ENCODE results near the gene MBD6. TPM values are rescaled to one million over a fixed set of nuclear protein-coding genes. Genes with fewer than 3 reads are reported as not detected.

The MBD6 gene
- polyA plus RNA-seq, 2 of the 4 experiments (the other 2 are of a cell fraction) = 4.6 to 24.2 TPM

GRCh38 chr12:57551637-57552305 is 29.1 kb downstream of the MBD6 start:
- POLR2A ChIA-PET = no interaction called here
- Histone ChIP-seq H3K9me3 (no peaks in the 10 kb centered on the region), H3K4me2 (no peak overlapping the region), H3K27ac (peak overlapping the region in 1 of 2 experiments; percentile 12; a peak in 1 of 6 replicates), H3K4me1 (peaks cover 18% of the 10 kb centered on the region; the same call in 2 of the 3 replicates), H3K4me3 (no peak overlapping the region)
- DNase-seq (ENCODE audit: low read depth in 1 of 2, low spot score in 1 of 2) (no peak), FAIRE-seq (no peak), ATAC-seq (no peak)
- 55% methylated on average over 3 of the region's 3 CpGs for WGBS (ENCODE audit: missing lambda C conversion rate)
- CTCF ChIA-PET = interaction anchor here (0.7 to 4.8 kb wide), 4 partner anchors 22 to 185 kb away, joined by 3 to 18 read pairs (median 4); no protein-coding TSS in a partner anchor
- TF ChIP-seq CEBPB (IDR thresholded peaks at IDR 0.05) (no peak), FOSL2 (IDR thresholded peaks at IDR 0.05) (no peak), FOSL2 (CRISPR knock-in tag; IDR thresholded peaks at IDR 0.05) (no peak), FOSB (CRISPR knock-in tag; IDR thresholded peaks at IDR 0.05) (no peak), MYC (IDR thresholded peaks at IDR 0.05; ENCODE audit: borderline replicate concordance, low read length) (no peak), MAX (IDR thresholded peaks at IDR 0.05) (no peak), HDAC2 (IDR thresholded peaks at IDR 0.05) (no peak)

DNA sequence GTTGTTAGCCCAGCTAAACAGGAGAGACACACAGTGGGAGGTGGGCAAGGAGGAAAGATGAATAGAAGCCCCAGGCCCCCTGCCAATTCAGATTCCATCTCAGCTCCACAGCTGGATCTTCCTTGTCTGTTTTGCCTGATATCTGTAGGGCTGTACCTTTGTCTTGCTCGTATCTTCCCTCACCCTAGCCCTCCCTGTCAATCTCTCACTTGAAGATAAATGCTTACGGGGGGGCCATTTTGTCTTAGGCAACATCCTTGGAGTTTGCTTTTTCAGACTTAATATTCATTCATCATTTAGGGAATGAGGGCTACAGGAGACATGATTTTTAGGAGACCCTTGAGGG is 29.7 kb downstream of the MBD6 start:
- TF ChIP-seq HOXA7 (CRISPR knock-in tag; IDR thresholded peaks at IDR 0.05) = no peak
- TF ChIP-seq KDM1A (IDR thresholded peaks at IDR 0.05; ENCODE audit: low read depth) = no peak
- TF ChIP-seq ESRRA (IDR thresholded peaks at IDR 0.05; ENCODE audit: borderline replicate concordance, low read length) = no peak
- no peak for TF ChIP-seq KDM5A (IDR thresholded peaks at IDR 0.05)
- no peak for TF ChIP-seq RFX5 (IDR thresholded peaks at IDR 0.05)
- no peak for TF ChIP-seq FOXS1 (CRISPR knock-in tag; IDR thresholded peaks at IDR 0.05)
- CTCF ChIA-PET = interaction anchor here (0.7 to 4.8 kb wide), 7 partner anchors 21 to 184 kb away, joined by 3 to 18 read pairs (median 3); no protein-coding TSS in a partner anchor
- Histone ChIP-seq H3K9me3 (no peaks in the 10 kb centered on the region), H3K27ac (peak overlapping the region in 1 of 2 experiments; percentile 7; a peak in 1 of 6 replicates), H3K4me2 (peak overlapping the region; percentile 22; the same call in 2 of the 3 replicates), H3K4me3 (no peak overlapping the region), H3K4me1 (peaks cover 18% of the 10 kb centered on the region; the same call in 2 of the 3 replicates)
- POLR2A ChIA-PET = no interaction called here
- FAIRE-seq = no peak
- no peak for DNase-seq (ENCODE audit: low read depth in 1 of 2, low spot score in 1 of 2)
- 76% methylated on average over 2 of the region's 2 CpGs for WGBS (ENCODE audit: missing lambda C conversion rate)
- no peak for ATAC-seq

GRCh38 chr12:57552835-57553313 is 30.2 kb downstream of the MBD6 start:
- TF ChIP-seq BHLHE40 (IDR thresholded peaks at IDR 0.05; ENCODE audit: low read depth, low read length) = no peak
- no peaks in the 10 kb centered on the region for H3K9me3 ChIP-seq
- ChIA-PET CTCF (interaction anchor here (0.8 to 4.8 kb wide), 7 partner anchors 21 to 184 kb away, joined by 3 to 18 read pairs (median 3); no protein-coding TSS in a partner anchor), POLR2A (no interaction called here)
- H3K27ac ChIP-seq = peak overlapping the region in 1 of 2 experiments; percentile 7; a peak in 1 of 6 replicates
- peak; percentile 30 to 33; a peak in 4 of 6 replicates for ATAC-seq
- no peak for FAIRE-seq
- 66% methylated on average over 6 of the region's 6 CpGs for WGBS (ENCODE audit: missing lambda C conversion rate)
- peak overlapping the region; percentile 22; the same call in 2 of the 3 replicates for H3K4me2 ChIP-seq
- no peak for DNase-seq (ENCODE audit: low read depth in 1 of 2, low spot score in 1 of 2)
- no peak overlapping the region for H3K4me3 ChIP-seq
- peaks cover 15% of the 10 kb centered on the region; the same call in 2 of the 3 replicates for H3K4me1 ChIP-seq

DNA sequence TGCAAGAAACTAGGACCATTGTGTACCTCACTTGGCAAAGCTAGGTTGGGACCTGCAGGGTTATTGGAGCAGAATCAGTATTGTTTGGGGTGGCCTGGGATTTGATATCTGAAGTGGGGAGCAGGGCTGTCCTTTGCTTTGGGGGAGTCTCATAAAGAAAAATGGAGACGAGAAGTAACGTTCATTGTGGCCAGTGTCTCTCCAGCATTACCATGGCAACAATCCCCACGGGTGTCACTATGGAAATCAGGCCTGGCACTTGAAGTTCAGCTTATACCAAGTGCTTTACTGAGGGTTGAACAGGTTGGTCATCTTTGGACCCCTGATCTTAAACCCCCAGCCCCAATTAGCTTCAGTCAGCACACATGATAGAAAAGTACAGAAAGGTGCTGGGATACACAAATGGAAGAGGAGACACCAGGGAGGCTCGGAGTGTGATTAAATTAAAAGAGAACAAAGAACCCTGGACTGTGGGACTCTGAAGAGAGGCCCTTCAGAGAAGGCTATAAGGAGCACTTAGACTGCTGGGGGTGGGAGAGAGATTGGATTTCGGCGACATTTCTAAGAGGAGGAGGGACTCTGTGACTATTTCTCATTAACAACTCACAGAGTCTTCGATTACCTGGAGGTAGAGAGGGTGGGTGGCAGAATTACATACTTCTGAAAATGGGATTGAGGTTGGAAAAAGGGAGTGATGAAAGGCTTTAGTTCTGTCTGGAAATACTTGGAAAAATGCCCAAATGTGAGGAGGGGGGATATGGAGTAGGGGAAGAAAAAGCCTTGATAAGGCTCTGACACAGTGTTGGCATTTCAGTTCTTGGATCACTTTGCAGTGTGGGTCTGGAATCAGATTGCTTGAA is 30.9 kb downstream of the MBD6 start:
- DNase-seq (ENCODE audit: low read depth in 1 of 2, low spot score in 1 of 2) (no peak), FAIRE-seq (no peak), ATAC-seq (no peak)
- peaks cover 15% of the 10 kb centered on the region; the same call in 2 of the 3 replicates for H3K4me1 ChIP-seq
- peak overlapping the region; percentile 22; the same call in 2 of the 3 replicates for H3K4me2 ChIP-seq
- CTCF ChIA-PET = interaction anchor here (0.8 to 4.8 kb wide), 8 partner anchors 22 to 180 kb away, joined by 3 to 18 read pairs (median 4); partner anchors contain the start of gene B4GALNT1
- no peak overlapping the region for H3K4me3 ChIP-seq
- POLR2A ChIA-PET = interaction anchor here (0.6 kb wide), 1 partner anchor 90 kb away, joined by 4 read pairs; no protein-coding TSS in a partner anchor
- no peak for TF ChIP-seq CBX8 (IDR thresholded peaks at IDR 0.05)
- no peak for TF ChIP-seq TP53 (CRISPR knock-in tag; IDR thresholded peaks at IDR 0.05)
- no peak for TF ChIP-seq BHLHE40 (IDR thresholded peaks at IDR 0.05; ENCODE audit: low read depth, low read length)
- TF ChIP-seq SREBF2 (IDR thresholded peaks at IDR 0.05) = no peak
- no peak for TF ChIP-seq TFCP2L1 (CRISPR knock-in tag; IDR thresholded peaks at IDR 0.05)
- TF ChIP-seq KDM5A (IDR thresholded peaks at IDR 0.05) = no peak
- no peak for TF ChIP-seq FOSL2 (IDR thresholded peaks at IDR 0.05)
- TF ChIP-seq FOSL2 (CRISPR knock-in tag; IDR thresholded peaks at IDR 0.05) = no peak
- no peak for TF ChIP-seq E2F6 (IDR thresholded peaks at IDR 0.05; ENCODE audit: borderline replicate concordance, low read depth)
- no peak for TF ChIP-seq NPAS2 (CRISPR knock-in tag; IDR thresholded peaks at IDR 0.05; ENCODE audit: borderline replicate concordance)
- no peak for TF ChIP-seq NR3C1 (IDR thresholded peaks at IDR 0.05)
- TF ChIP-seq CHD2 (IDR thresholded peaks at IDR 0.05; ENCODE audit: low read length, partially characterized antibody) = no peak
- TF ChIP-seq MAFK (IDR thresholded peaks at IDR 0.05; ENCODE audit: partially characterized antibody) = no peak
- TF ChIP-seq MAZ (IDR thresholded peaks at IDR 0.05; ENCODE audit: borderline replicate concordance, low read depth, low read length) = no peak
- TF ChIP-seq CHD4 (IDR thresholded peaks at IDR 0.05; ENCODE audit: borderline replicate concordance) = no peak
- TF ChIP-seq POLR2AphosphoS2 (conservative IDR thresholded peaks at IDR 0.05; ENCODE audit: low read length) = no peak
- TF ChIP-seq ZC3H11A (IDR thresholded peaks at IDR 0.05) = no peak
- 62% methylated on average over 7 of the region's 7 CpGs for WGBS (ENCODE audit: missing lambda C conversion rate)
- H3K27ac ChIP-seq = peak overlapping the region in 1 of 2 experiments; percentile 1; a peak in 1 of 6 replicates
- no peaks in the 10 kb centered on the region for H3K9me3 ChIP-seq

Measured in A549 (cell line).